A673 (cell line): ENCODE measurements around the gene HPSE2. TPM values are rescaled to one million over a fixed set of nuclear protein-coding genes. Genes with fewer than 3 reads are reported as not detected.

Experiments
- BruUV-seq: library from RNA; stranded (reverse); fragments of 400-500 nt; replicated peaks from 2 replicates; lab custom pipeline; 2021; lab: Mats Ljungman, UMichigan
- CTCF ChIA-PET: fragments of 300-600 bp; sonication (Branson Sonifier 250); formaldehyde crosslinking; loops from one replicate; lab custom pipeline; 2022; ENCODE audit warnings: antibody characterized with exemption; lab: Charles Lee
- POLR2A ChIA-PET: fragments of 300-600 bp; sonication (Branson Sonifier 250); formaldehyde crosslinking; loops from one replicate; lab custom pipeline; 2022; ENCODE audit warnings: antibody characterized with exemption; ENCODE audit not compliant: low non-redundant PET; lab: Charles Lee
- DNase-seq: peaks from one replicate; pipeline ENCODE4 v3.0.0-alpha.2; 2015; ENCODE audit warnings: low spot score
- H3K27ac ChIP-seq: fragments of 200-600 bp; sonication (generic); 2 replicates; pipeline ENCODE4 v1.5.1; 2016; ENCODE audit warnings: mixed run types, low read depth, mild to moderate bottlenecking, mixed read lengths, antibody characterized with exemption, low read length; ENCODE audit not compliant: poor library complexity, severe bottlenecking
- H3K27me3 ChIP-seq: fragments of 200-600 bp; sonication (generic); replicated peaks from 2 replicates; pipeline ENCODE4 v1.6.1; 2017; ENCODE audit warnings: mixed run types, low read depth, mild to moderate bottlenecking, mixed read lengths, antibody characterized with exemption, low read length; ENCODE audit not compliant: insufficient read depth, poor library complexity
- H3K36me3 ChIP-seq: fragments of 200-600 bp; sonication (generic); 2 replicates; pipeline ENCODE4 v1.6.1; 2016; ENCODE audit warnings: mixed run types, mild to moderate bottlenecking, mixed read lengths, antibody characterized with exemption, low read length; ENCODE audit not compliant: insufficient read depth, poor library complexity, severe bottlenecking
- H3K4me1 ChIP-seq: fragments of 200-600 bp; sonication (generic); 2 replicates; pipeline ENCODE4 v1.6.1; 2017; ENCODE audit warnings: mixed run types, mild to moderate bottlenecking, mixed read lengths, antibody characterized with exemption, low read length; ENCODE audit not compliant: insufficient read depth, poor library complexity, severe bottlenecking
- H3K4me3 ChIP-seq: fragments of 200-600 bp; sonication (generic); 2 replicates; pipeline ENCODE4 v1.5.1; 2016; ENCODE audit warnings: low read depth, mixed run types, mild to moderate bottlenecking, mixed read lengths, low read length; ENCODE audit not compliant: poor library complexity, severe bottlenecking
- H3K9me3 ChIP-seq: fragments of 200-600 bp; sonication (generic); 2 replicates; pipeline ENCODE4 v1.6.1; 2016; ENCODE audit warnings: mixed run types, low read depth, mild to moderate bottlenecking, mixed read lengths, antibody characterized with exemption, low read length; ENCODE audit not compliant: poor library complexity, severe bottlenecking
- CTCF ChIP-seq: fragments of 300-800, 200-600 bp; sonication (generic); conservative IDR thresholded peaks from 2 replicates; pipeline ENCODE4 v1.5.1; 2017; ENCODE audit warnings: low read depth, mild to moderate bottlenecking, antibody characterized with exemption, low read length, moderate library complexity, mixed read lengths
- EZH2 ChIP-seq: fragments of 200-600 bp; sonication (generic); IDR thresholded peaks from 2 replicates; pipeline ENCODE4 v1.6.1; 2017; ENCODE audit warnings: borderline replicate concordance, low read depth, mild to moderate bottlenecking, mixed read lengths, antibody characterized with exemption, low read length; ENCODE audit not compliant: poor library complexity, severe bottlenecking
- intact Hi-C: fragments of 100-400 bp; cut with micrococcal nuclease; formaldehyde crosslinking; loops from one replicate; pipeline ENCODE4 v1.10.0; 2022; ENCODE audit not compliant: unreplicated experiment
- total RNA-seq: library from RNA; stranded (reverse); gene quantifications from 2 replicates; pipeline ENCODE4 v1.2.3, GENCODE V29; 2021

Gene HPSE2
- total RNA-seq, 1 experiment from 2014 or later: not detected

DNA sequence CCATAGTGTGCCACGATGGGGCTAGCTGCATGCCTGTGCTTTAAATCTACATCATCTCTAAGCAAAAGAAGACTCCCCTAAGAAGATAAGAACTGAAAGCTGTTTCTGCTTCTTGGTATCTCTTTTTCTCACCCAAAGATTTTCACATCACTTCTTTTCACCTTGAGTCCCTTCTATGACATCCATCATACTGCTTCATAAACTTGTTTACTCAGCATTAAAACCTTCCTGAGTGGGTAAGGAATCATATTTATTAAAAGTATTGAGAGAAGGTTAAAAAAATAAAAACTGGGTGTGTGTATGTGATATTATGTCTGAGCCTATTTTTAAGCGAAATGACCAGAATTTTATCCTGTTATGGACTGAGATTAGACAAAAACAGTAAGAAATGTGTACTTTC, 150.3 kb downstream of the HPSE2 start:
- H3K36me3 ChIP-seq: no peaks in the 10 kb centered on the region
- peaks cover 4% of the 10 kb centered on the region for H3K27me3 ChIP-seq
- BruUV-seq: no TSS peak
- TF ChIP-seq CTCF (no peak), EZH2 (no peak)
- intact Hi-C loops: no loop called here
- no peaks in the 10 kb centered on the region for H3K4me1 ChIP-seq
- ChIA-PET POLR2A (no interaction called here), CTCF (no interaction called here)
- DNase-seq: no peak
- H3K4me3 ChIP-seq: no peak overlapping the region
- no peak overlapping the region for H3K27ac ChIP-seq
- H3K9me3 ChIP-seq: no peaks in the 10 kb centered on the region

DNA sequence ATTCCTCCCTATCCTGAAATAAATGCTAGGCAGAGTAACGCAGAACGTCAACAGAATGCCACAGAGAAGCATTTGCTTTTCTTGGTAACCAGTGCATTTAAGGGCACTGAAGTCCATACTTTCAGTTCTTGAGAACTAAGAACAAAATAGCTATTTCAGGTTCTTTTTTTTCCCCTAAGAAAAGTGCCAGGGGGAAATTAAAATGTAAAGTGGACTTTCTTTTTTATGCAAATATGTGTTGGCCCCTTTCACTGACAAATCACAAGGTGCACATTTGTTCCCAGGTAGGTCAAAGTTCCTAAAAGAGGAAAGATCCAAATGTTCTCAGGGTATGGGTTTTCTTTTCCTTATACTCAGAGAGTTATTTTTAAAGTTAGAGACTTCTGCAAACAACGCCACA, 151.5 kb downstream of the HPSE2 start:
- Histone ChIP-seq H3K4me1 (no peaks in the 10 kb centered on the region), H3K36me3 (no peaks in the 10 kb centered on the region), H3K9me3 (no peaks in the 10 kb centered on the region), H3K27me3 (peaks cover 4% of the 10 kb centered on the region), H3K27ac (no peak overlapping the region), H3K4me3 (no peak overlapping the region)
- ChIA-PET POLR2A (no interaction called here), CTCF (no interaction called here)
- no peak for TF ChIP-seq CTCF
- no peak for TF ChIP-seq EZH2
- intact Hi-C loops: no loop called here
- DNase-seq: no peak
- no TSS peak for BruUV-seq

- Histone ChIP-seq H3K27ac (no peak overlapping the region), H3K36me3 (no peaks in the 10 kb centered on the region), H3K27me3 (peaks cover 4% of the 10 kb centered on the region), H3K4me3 (no peak overlapping the region), H3K4me1 (no peaks in the 10 kb centered on the region), H3K9me3 (no peaks in the 10 kb centered on the region)
- TF ChIP-seq CTCF: no peak
- no peak for TF ChIP-seq EZH2
- intact Hi-C loops: no loop called here
- BruUV-seq: no TSS peak
- ChIA-PET POLR2A (no interaction called here), CTCF (no interaction called here)
- DNase-seq: no peak
These were observed 155.2 kb downstream of the HPSE2 start for GRCh38 chr10:99080275-99080945.
